OCI-LY1 (cell line): ENCODE results near the gene ADCY7.
A peak's percentile ranks its signal among the peaks of the same experiment; 100 is the strongest.

Experiments used
- H2AFZ ChIP-seq: fragments of 200-600 bp; sonication (generic), shearing (Covaris generic); 2 replicates; pipeline ENCODE4 v1.6.0; 2014; ENCODE audit warnings: antibody characterized with exemption, mild to moderate bottlenecking, low read length
- H3F3A ChIP-seq: fragments of 200-600 bp; sonication (generic), shearing (Covaris generic); 2 replicates; pipeline ENCODE4 v1.6.0; 2014; ENCODE audit warnings: mild to moderate bottlenecking, antibody characterized with exemption, low read length, moderate library complexity; ENCODE audit not compliant: insufficient read depth
- H3K27ac ChIP-seq: fragments of 200-600 bp; sonication (generic); 2 replicates; pipeline ENCODE4 v1.5.1; 2014; ENCODE audit warnings: low read length, mixed run types, mild to moderate bottlenecking, low read depth; ENCODE audit not compliant: poor library complexity, severe bottlenecking
- H3K27me3 ChIP-seq: fragments of 200-600 bp; sonication (generic); 2 replicates; pipeline ENCODE4 v1.6.0; 2014; ENCODE audit warnings: antibody characterized with exemption, mild to moderate bottlenecking, low read length, moderate library complexity; ENCODE audit not compliant: insufficient read depth
- H3K36me3 ChIP-seq: fragments of 200-600 bp; sonication (generic); 2 replicates; pipeline ENCODE4 v1.6.1; 2014; ENCODE audit warnings: mild to moderate bottlenecking, antibody characterized with exemption, low read length, moderate library complexity, mixed read lengths; ENCODE audit not compliant: insufficient read depth
- H3K4me1 ChIP-seq: fragments of 200-600 bp; sonication (generic); 2 replicates; pipeline ENCODE4 v1.5.1; 2014; ENCODE audit warnings: mild to moderate bottlenecking, low read length, moderate library complexity; ENCODE audit not compliant: insufficient read depth, severe bottlenecking
- H3K4me2 ChIP-seq: fragments of 200-600 bp; sonication (generic), shearing (Covaris generic); 2 replicates; pipeline ENCODE4 v1.6.1; 2014; ENCODE audit warnings: low read length
- H3K4me3 ChIP-seq: fragments of 200-600 bp; sonication (generic); 2 replicates; pipeline ENCODE4 v1.5.1; 2014; ENCODE audit warnings: low read length, low read depth, mild to moderate bottlenecking, mixed read lengths; ENCODE audit not compliant: poor library complexity, severe bottlenecking
- H3K79me2 ChIP-seq: fragments of 200-600 bp; shearing (Covaris generic); 2 replicates; pipeline ENCODE4 v1.6.1; 2016; ENCODE audit warnings: mixed run types, low read length, mixed read lengths; ENCODE audit not compliant: insufficient read depth
- H3K9ac ChIP-seq: fragments of 200-600 bp; sonication (generic), shearing (Covaris generic); 2 replicates; pipeline ENCODE4 v1.6.1; 2014; ENCODE audit warnings: mild to moderate bottlenecking, low read length, mixed read lengths
- H3K9me2 ChIP-seq: fragments of 200-600 bp; sonication (generic), shearing (Covaris generic); 2 replicates; pipeline ENCODE4 v1.6.1; 2014; ENCODE audit warnings: low read depth, mild to moderate bottlenecking, low read length, mixed read lengths
- H3K9me3 ChIP-seq: fragments of 200-600 bp; shearing (Covaris generic); 2 replicates; pipeline ENCODE4 v1.6.1; 2014; ENCODE audit warnings: low read length, mixed read lengths
- H4K20me1 ChIP-seq: fragments of 200-600 bp; sonication (generic), shearing (Covaris generic); 2 replicates; pipeline ENCODE4 v1.6.0; 2016; ENCODE audit warnings: mild to moderate bottlenecking, low read length; ENCODE audit not compliant: insufficient read depth
- CTCF ChIP-seq: fragments of 200-600 bp; sonication (generic), shearing (Covaris generic); IDR thresholded peaks from 2 replicates; pipeline ENCODE4 v1.5.1; 2017; ENCODE audit warnings: mild to moderate bottlenecking, antibody characterized with exemption, low read length, moderate library complexity, mixed read lengths
- EZH2 ChIP-seq: fragments of 200-600 bp; sonication (generic), shearing (Covaris generic); IDR thresholded peaks from 2 replicates; pipeline ENCODE4 v1.8.0; 2017; ENCODE audit warnings: borderline replicate concordance, mixed run types, mild to moderate bottlenecking, antibody characterized with exemption, low read length, moderate library complexity, mixed read lengths

ADCY7 gene

GRCh38 chr16:50263060-50263909, 3.1 kb upstream of the ADCY7 start:
- TF ChIP-seq CTCF (no peak), EZH2 (no peak)
- H2AFZ ChIP-seq: no peak overlapping the region

GRCh38 chr16:50263940-50264929, 2.1 kb upstream of the ADCY7 start:
- Histone ChIP-seq H3F3A (no peaks in the 10 kb centered on the region), H3K36me3 (no peaks in the 10 kb centered on the region; the same call in 1 of the 2 replicates), H3K9me2 (no peaks in the 10 kb centered on the region), H4K20me1 (no peaks in the 10 kb centered on the region), H3K79me2 (no peaks in the 10 kb centered on the region), H3K27ac (no peak overlapping the region), H2AFZ (no peak overlapping the region), H3K4me1 (peaks cover 38% of the 10 kb centered on the region), H3K4me2 (no peak overlapping the region), H3K9ac (no peak overlapping the region), H3K27me3 (peaks cover 22% of the 10 kb centered on the region), H3K9me3 (no peaks in the 10 kb centered on the region), H3K4me3 (no peak overlapping the region)
- no peak for TF ChIP-seq CTCF
- TF ChIP-seq EZH2: no peak

More at GRCh38 chr16:50263060-50263909, 3.1 kb upstream of the ADCY7 start:
- no peak overlapping the region for H3K4me2 ChIP-seq
- no peaks in the 10 kb centered on the region for H3K9me2 ChIP-seq
- H3F3A ChIP-seq: no peaks in the 10 kb centered on the region
- H3K27ac ChIP-seq: no peak overlapping the region
- peaks cover 36% of the 10 kb centered on the region for H3K4me1 ChIP-seq
- no peak overlapping the region for H3K9ac ChIP-seq
- H3K9me3 ChIP-seq: no peaks in the 10 kb centered on the region
- no peaks in the 10 kb centered on the region for H4K20me1 ChIP-seq
- no peaks in the 10 kb centered on the region for H3K79me2 ChIP-seq
- H3K4me3 ChIP-seq: no peak overlapping the region
- H3K36me3 ChIP-seq: no peaks in the 10 kb centered on the region; the same call in 1 of the 2 replicates
- H3K27me3 ChIP-seq: peaks cover 22% of the 10 kb centered on the region

DNA sequence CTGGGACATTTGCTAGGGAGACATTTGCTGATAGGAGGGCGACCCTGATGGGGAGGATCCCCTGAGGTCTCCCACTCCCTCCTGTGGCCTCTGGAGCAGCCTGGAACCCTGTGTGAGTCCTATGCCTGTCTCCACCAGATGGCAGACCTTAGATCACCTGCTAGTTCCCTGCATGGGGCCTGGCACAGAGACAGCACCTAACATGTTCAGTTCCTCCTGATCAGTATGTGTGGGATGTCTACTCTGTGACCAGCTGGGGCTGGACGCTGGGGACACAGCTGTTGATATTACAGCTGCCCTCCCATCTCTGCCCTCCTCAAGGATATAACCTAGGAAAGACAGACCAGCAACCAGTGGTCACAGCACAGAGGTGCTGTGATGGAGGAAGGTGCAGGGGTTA, 1.1 kb upstream of the ADCY7 start:
- Histone ChIP-seq H3K36me3 (no peaks in the 10 kb centered on the region; the same call in 1 of the 2 replicates), H3K9ac (no peak overlapping the region), H4K20me1 (no peaks in the 10 kb centered on the region), H3K4me1 (peaks cover 38% of the 10 kb centered on the region), H3K4me3 (no peak overlapping the region), H3F3A (no peaks in the 10 kb centered on the region), H2AFZ (no peak overlapping the region), H3K9me2 (no peaks in the 10 kb centered on the region), H3K4me2 (no peak overlapping the region), H3K9me3 (no peaks in the 10 kb centered on the region), H3K27me3 (peaks cover 16% of the 10 kb centered on the region), H3K27ac (no peak overlapping the region), H3K79me2 (no peaks in the 10 kb centered on the region)
- peak; percentile 64 for TF ChIP-seq CTCF
- TF ChIP-seq EZH2: no peak
